ENCODE results near the gene MELTF.
A peak's percentile ranks its signal among the peaks of the same experiment; 100 is the strongest.
"Not testable (repeated sequence)": the region's sequence is repeated elsewhere in the genome, so short reads cannot be mapped to it uniquely, and the experiment has no call there.

MELTF gene

GRCh38 chr3:197029511-197030167 lies at the start of gene MELTF:
TSS of gene MELTF (minus strand) at chr3:197029817. CDS start at chr3:197029702, 115 bp downstream.
- peak; percentile 44 to 71 (median 69) for DNase-seq (ENCODE audit: low read depth in 2 of 3, low spot score in 1 of 3)

- no peak for DNase-seq (ENCODE audit: low read depth in 2 of 3, low spot score in 1 of 3)
These were observed 46.8 kb upstream of the MELTF start for GRCh38 chr3:197076415-197076814.

GRCh38 chr3:197068077-197068476 lies 38.5 kb upstream of the MELTF start:
- DNase-seq (ENCODE audit: low read depth in 2 of 3, low spot score in 1 of 3) = no peak

DNA sequence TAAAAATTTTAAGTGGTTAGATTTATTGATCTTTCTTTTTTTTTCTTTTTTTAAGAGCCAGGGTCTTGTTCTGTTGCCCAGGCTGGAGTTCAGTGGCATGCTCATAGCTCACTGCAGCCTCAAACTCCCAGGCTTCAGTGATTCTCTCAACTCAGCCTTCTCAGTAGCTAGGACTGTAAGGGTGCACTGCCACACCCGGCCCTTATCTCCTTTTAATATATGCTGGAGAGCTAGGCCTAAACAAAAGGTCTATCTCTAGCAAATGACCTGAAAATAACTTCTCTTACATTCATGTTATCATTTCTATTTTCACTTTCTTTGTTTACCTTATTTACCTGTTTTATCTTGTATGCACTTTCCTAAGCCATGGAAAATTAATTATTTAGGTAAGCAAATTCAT lies 35.2 kb upstream of the MELTF start:
- no peak for DNase-seq (ENCODE audit: low read depth in 2 of 3, low spot score in 1 of 3)

DNA sequence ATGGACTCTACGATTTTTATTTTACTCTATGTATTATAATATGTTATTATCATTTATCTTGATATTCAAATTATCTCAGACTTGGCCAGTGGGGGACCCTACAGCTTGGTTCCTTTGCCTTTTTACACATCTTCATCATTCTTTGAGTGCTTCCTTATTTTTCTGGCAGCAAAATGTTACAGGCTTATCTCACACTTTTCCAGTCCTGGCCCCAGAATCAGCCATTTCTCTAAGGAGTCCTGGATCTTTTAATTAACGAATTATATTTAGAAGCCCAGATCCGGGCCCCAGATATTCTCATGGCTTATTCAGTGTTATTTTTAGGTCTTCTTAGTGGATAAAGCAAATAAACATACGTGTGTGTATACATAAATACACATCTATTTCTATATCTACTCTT lies 32.8 kb upstream of the MELTF start:
- no peak for DNase-seq (ENCODE audit: low read depth in 2 of 3, low spot score in 1 of 3)

DNA sequence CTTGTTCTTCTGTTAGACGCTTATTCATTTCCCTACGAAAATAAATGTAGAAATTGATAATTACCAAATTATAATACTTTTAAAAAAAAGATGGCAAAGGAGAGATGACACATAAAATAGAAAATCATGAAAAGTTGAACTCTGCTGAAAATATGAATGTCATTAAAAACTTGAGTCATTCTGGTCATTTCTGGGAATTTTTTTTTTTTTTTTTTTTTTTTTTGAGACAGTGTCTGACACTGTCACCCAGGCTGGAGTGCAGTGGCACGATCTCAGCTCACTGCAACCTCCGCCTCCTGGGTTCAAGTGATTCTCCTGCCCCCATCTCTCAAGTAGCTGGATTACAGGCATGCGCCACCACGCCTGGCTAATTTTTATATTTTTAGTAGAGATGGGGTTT lies 22.0 kb upstream of the MELTF start:
- not testable (repeated sequence) for DNase-seq (ENCODE audit: low read depth in 2 of 3, low spot score in 1 of 3)

GRCh38 chr3:197050511-197050910 lies 20.9 kb upstream of the MELTF start:
- DNase-seq (ENCODE audit: low read depth in 2 of 3, low spot score in 1 of 3) = no peak

DNA sequence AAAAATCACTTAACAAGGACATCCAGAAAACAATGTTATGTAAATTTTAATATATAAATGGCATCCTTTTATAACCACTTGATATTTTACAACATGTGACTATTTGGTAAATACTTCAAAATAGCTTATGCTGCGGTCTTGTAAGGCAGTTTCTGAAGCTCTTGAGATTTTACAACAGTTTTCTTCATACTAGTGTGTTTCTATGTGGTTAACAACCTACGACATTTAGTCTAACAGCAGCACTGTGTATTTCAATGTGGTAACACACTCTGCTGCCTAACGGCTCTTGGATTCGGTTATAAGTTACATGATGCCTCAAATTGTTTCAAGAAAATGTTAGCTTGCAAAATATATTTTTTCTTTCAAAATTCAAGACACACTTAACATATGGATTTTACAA lies 12.9 kb upstream of the MELTF start:
- DNase-seq (ENCODE audit: low read depth in 2 of 3, low spot score in 1 of 3) = no peak

DNA sequence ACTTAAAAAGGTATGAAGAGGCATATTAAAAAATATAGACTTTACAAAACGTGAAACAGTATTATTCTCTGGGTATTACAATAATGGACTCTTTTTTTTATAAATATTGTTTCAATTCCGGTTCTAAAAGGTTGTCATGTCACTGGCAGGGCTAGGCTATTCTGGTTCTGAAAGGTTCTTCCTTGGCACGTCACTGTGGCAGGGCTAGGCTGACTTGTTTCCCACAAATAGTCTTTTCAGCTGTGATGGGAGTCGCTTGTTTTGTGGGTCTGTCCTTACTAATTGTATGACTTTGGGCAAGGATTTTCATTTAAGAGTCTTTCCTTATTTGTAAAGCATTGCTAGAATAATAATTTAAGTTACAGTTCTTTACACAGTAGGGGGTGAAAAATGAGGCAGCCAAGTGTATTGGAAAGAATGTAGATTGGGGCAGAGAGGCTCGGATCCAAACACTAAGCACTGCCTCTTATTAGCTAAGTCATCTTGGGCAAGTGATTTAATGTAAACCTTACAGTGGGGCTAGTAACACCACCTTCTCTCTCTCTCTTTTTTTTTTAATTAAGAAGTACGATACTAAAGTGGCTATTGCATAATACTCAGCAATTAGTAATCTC lies 12.4 kb upstream of the MELTF start:
- DNase-seq (ENCODE audit: low read depth in 2 of 3, low spot score in 1 of 3) = no peak

DNA sequence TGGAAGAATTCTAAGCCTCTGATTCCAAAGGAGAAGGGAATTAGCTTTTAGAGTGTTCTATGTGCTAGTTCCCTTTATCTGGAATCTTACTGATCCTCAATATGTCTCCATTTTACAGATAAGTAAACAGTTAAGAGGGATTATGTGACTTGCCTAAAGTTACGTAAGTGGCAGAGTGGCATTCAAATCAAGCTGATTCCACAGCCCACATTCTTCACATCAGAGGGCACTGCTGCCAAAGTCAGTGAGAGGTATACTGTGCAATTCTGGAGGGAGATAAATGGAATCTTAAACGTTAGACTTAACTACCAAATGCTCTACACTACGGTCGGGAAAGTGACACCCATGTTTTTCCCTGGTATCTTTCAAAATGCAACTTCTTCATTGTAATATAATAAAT lies 11.0 kb upstream of the MELTF start:
- no peak for DNase-seq (ENCODE audit: low read depth in 2 of 3, low spot score in 1 of 3)

- no peak for DNase-seq (ENCODE audit: low read depth in 2 of 3, low spot score in 1 of 3)
These were observed 9.3 kb upstream of the MELTF start for GRCh38 chr3:197038679-197039462.

DNA sequence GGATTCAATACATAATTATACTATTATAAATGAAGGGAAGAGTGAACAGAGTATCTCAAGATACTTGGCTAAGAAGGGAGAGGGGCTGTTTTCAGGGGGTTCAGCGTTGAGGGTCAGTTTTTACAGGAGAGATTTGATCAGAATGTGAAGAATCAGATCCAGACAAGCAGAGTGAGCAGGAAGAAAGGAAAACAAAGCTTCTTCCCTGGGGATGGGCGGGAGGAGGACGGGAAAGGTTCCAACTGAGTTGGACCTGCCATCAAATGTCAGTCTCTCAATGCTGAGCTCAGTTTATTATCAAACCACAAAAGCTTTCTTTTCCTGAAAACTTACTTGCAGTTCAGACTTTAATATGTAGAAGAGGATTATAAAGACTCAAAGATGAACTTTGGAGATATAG lies 6.0 kb upstream of the MELTF start:
- no peak for DNase-seq (ENCODE audit: low read depth in 2 of 3, low spot score in 1 of 3)

- DNase-seq (ENCODE audit: low read depth in 2 of 3, low spot score in 1 of 3) = not testable (repeated sequence)
These were observed 5.2 kb upstream of the MELTF start for GRCh38 chr3:197034778-197035177.

DNA sequence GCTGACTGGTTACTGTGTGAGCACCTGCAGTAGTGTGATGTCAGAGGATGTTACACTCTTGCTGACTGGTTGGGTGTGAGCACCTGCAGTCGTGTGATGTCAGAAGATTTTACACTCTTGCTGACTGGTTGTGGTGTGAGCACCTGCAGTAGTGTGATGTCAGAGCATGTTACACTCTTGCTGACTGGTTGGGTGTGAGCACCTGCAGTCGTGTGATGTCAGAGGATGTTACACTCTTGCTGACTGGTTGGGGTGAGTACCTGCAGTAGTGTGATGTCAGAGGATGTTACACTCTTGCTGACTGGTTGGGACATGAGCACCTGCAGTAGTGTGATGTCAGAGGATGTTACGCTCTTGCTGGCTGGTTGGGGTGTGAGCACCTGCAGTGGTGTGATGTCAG lies 4.1 kb upstream of the MELTF start:
- DNase-seq (ENCODE audit: low read depth in 2 of 3, low spot score in 1 of 3) = not testable (repeated sequence)

- DNase-seq (ENCODE audit: low read depth in 2 of 3, low spot score in 1 of 3) = peak; percentile 28 to 36 (median 32)
These were observed 2.0 kb upstream of the MELTF start for GRCh38 chr3:197031315-197032285.

DNA sequence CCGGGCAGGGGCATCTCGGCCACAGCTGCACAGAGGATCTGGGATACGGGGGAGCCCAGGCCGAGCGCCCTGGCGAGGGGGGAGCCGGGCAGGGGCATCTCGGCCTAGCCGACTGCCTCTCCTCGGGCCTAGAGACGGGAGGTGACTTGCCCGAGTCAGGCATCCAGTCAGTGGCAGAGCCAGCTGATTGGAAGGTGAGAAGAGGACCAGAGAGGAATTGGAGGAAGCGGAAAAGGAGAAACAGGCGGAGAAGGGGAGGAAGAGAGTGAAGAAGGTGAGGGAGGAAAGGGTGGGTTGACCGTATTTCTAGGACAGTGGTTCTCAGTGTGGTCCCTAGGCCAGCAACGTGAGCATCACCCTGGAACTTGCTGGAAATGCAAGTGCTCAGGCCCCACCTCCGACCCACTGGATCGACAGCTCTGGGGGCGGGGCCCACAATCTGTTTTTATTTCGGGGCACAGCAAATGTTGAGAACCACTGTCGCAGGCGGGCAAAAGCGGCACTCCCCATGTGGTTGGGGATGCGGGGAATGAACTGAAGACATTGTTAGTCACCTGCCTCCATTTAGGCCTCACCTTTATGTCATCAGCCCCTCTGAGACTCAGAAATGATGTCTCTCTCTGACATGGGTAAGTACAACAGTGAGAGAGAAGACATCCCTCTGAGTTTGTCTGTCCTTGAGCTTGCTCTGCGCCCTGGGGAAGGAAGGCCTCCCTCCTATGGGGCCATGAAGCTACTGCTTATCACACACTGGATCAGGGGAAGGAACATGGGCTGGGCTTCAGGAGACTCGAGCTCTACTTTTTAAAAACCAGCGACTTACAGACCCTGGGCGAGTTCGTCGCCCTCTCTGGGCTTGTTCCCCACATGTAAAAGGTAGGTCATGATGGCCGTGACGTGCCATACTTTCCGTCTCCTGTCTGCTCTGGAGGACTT lies 1.0 kb upstream of the MELTF start:
- DNase-seq (ENCODE audit: low read depth in 2 of 3, low spot score in 1 of 3) = no peak

- no peak for DNase-seq (ENCODE audit: low read depth in 2 of 3, low spot score in 1 of 3)
These were observed 698 bp downstream of the MELTF start for GRCh38 chr3:197028728-197029510.

DNA sequence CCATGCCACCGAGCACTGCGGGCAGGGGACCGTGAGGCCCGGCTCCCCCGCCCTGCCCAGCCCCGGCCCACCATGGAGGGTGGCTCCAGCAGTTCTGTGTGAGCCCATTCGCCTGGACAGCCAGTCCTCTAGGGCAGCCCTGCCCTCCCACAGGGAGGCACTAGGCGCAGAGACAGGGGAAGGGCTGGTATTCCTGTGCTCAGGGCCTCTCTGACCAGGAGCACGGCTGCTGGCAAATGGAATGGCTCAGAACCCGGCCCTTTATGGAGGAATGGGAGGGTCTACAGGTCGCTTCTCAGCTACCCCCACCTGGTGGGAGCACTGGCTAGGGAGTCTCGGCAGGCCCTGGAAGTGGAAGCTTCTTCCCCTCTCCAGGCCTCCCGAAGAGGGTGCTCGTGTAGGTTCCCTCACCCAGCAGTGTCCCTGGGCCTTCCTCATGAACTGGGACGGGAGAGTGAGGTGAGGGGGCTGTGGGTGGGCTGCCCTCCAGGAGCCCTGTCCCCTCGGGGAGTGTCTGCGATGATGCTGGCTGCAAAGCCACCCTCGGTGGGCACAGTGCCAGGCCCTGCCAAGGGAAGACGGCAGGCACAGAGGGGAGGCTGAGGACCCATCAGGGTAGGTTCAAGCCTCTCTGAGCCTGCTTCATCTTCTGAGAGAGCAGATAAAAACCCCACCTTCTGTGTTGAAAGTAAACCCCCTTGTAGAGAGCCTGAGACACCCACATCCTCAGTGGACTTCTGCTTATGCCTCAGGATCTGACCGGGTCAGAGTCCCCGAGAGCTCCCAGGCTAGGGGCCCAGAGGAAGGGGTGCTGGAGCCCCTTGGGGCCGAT lies 1.5 kb downstream of the MELTF start:
- no peak for DNase-seq (ENCODE audit: low read depth in 2 of 3, low spot score in 1 of 3)

Data from stimulated activated CD4-positive, alpha-beta T cell treated with anti-CD3 and anti-CD28 coated beads, Interleukin-12 subunit alpha, Interleukin-12 subunit beta, amount 100 ng/mL, for 48 hours (primary cell).